HepG2 (cell line): Measurements from ENCODE around the gene PRR19. TPM values are rescaled to one million over a fixed set of nuclear protein-coding genes. Genes with fewer than 3 reads are reported as not detected.

Experiments used
- DBP ChIP-seq: sonication (generic); formaldehyde crosslinking; IDR thresholded peaks from 2 replicates; pipeline ENCODE4 v1.4.0; 2020; ENCODE audit warnings: missing genetic modification reagents; ENCODE audit errors: not compliant biosample characterization
- EED ChIP-seq: sonication (generic); formaldehyde crosslinking; IDR thresholded peaks from 2 replicates; pipeline ENCODE4 v1.5.0; 2020; ENCODE audit warnings: mild to moderate bottlenecking, missing genetic modification reagents
- ERF ChIP-seq: IDR thresholded peaks from 2 replicates; pipeline ENCODE4 v1.6.1; 2018; ENCODE audit warnings: missing biosample characterization, missing genetic modification reagents
- FOXC1 ChIP-seq: sonication (generic); formaldehyde crosslinking; IDR thresholded peaks from 2 replicates; pipeline ENCODE4 v1.8.0; 2022; ENCODE audit warnings: mild to moderate bottlenecking, missing genetic modification reagents, borderline replicate concordance
- HNRNPUL1 ChIP-seq: fragments of 200-400 bp; formaldehyde crosslinking; IDR thresholded peaks from 2 replicates; pipeline ENCODE4 v1.6.1; 2017; ENCODE audit warnings: low read depth, mild to moderate bottlenecking, low read length, moderate library complexity
- IRX3 ChIP-seq: sonication (generic); formaldehyde crosslinking; IDR thresholded peaks from 2 replicates; pipeline ENCODE4 v1.8.1; 2023; ENCODE audit warnings: mild to moderate bottlenecking, low read depth, missing genetic modification reagents, borderline replicate concordance
- ISL2 ChIP-seq: sonication (generic); formaldehyde crosslinking; IDR thresholded peaks from 2 replicates; pipeline ENCODE4 v1.5.0; 2020; ENCODE audit warnings: missing genetic modification reagents
- KDM2A ChIP-seq: sonication (generic); formaldehyde crosslinking; IDR thresholded peaks from 2 replicates; pipeline ENCODE4 v1.4.0; 2020; ENCODE audit warnings: low read depth, missing genetic modification reagents, borderline replicate concordance
- LCORL ChIP-seq, 2 experiments: fragments of 450-650 bp in 1 of 2; sonication (generic) in 1 of 2; formaldehyde crosslinking in 1 of 2; IDR thresholded peaks; 2 replicates each; pipeline versions ENCODE4 v1.5.0 to v1.6.1; 2017 to 2020; ENCODE audit warnings: antibody characterized with exemption in 1 of 2, missing genetic modification reagents in 1 of 2
- MEIS1 ChIP-seq: sonication (generic); formaldehyde crosslinking; IDR thresholded peaks from 2 replicates; pipeline ENCODE4 v1.9.0; 2021; ENCODE audit warnings: mild to moderate bottlenecking, missing genetic modification reagents, moderate library complexity, borderline replicate concordance
- NONO ChIP-seq, 2 experiments: fragments of 450-650 bp in 1 of 2; sonication (generic) in 1 of 2; formaldehyde crosslinking in 1 of 2; IDR thresholded peaks in 1 of 2; conservative IDR thresholded peaks in 1 of 2; 2 replicates each; pipeline versions ENCODE4 v1.6.1 to v1.8.0; 2017 to 2022; ENCODE audit warnings: mild to moderate bottlenecking in 1 of 2, missing genetic modification reagents in 1 of 2, moderate library complexity in 1 of 2
- PAXIP1 ChIP-seq: sonication (generic); formaldehyde crosslinking; conservative IDR thresholded peaks from 2 replicates; pipeline ENCODE4 v1.4.0; 2020; ENCODE audit warnings: mild to moderate bottlenecking, missing genetic modification reagents, moderate library complexity
- REL ChIP-seq: sonication (generic); formaldehyde crosslinking; conservative IDR thresholded peaks from 2 replicates; pipeline ENCODE4 v1.8.0; 2022; ENCODE audit warnings: mild to moderate bottlenecking, missing genetic modification reagents, moderate library complexity
- REPIN1 ChIP-seq: sonication (generic); formaldehyde crosslinking; IDR thresholded peaks from 2 replicates; pipeline ENCODE4 v1.8.0; 2022; ENCODE audit warnings: missing genetic modification reagents, low read depth, mild to moderate bottlenecking, borderline replicate concordance
- SRSF1 ChIP-seq: fragments of 200-400 bp; formaldehyde crosslinking; optimal IDR thresholded peaks from 2 replicates; pipeline ENCODE3; 2017; ENCODE audit warnings: mild to moderate bottlenecking, low read depth, low read length, moderate library complexity
- XBP1 ChIP-seq: sonication (generic); formaldehyde crosslinking; IDR thresholded peaks from 2 replicates; pipeline ENCODE4 v1.5.0; 2020; ENCODE audit warnings: missing genetic modification reagents
- ZBTB4 ChIP-seq: sonication (generic); formaldehyde crosslinking; IDR thresholded peaks from 2 replicates; pipeline ENCODE4 v1.4.0; 2020; ENCODE audit warnings: missing genetic modification reagents, mild to moderate bottlenecking, borderline replicate concordance
- ZC3H4 ChIP-seq: sonication (generic); formaldehyde crosslinking; IDR thresholded peaks from 2 replicates; pipeline ENCODE4 v1.4.0; 2020; ENCODE audit warnings: missing genetic modification reagents, borderline replicate concordance
- polyA plus RNA-seq, 8 experiments: library from polyadenylated mRNA; depleted of rRNA in 3 of 8; stranded (reverse) in 7 of 8; unstranded in 1 of 8; fragments of >200 nt; fragmentation: Illumina TruSeq in 4 of 8; extraction: Trizol in 4 of 8; gene quantifications; 2 replicates each; pipeline versions ENCODE4 v1.2.1 to v1.2.3, GENCODE V29; 2011 to 2016; ENCODE audit warnings: low read depth in 4 of 8, missing spikeins in 1 of 8, mixed read lengths in 1 of 8; ENCODE audit not compliant: insufficient read depth in 1 of 8
- total RNA-seq, 5 experiments: library from RNA; depleted of rRNA; stranded (reverse); fragments of >200 nt; fragmentation: Illumina TruSeq; extraction: Trizol; gene quantifications; 2 replicates each; pipeline ENCODE4 v1.2.3, GENCODE V29; 2016; ENCODE audit warnings: low read depth in 1 of 5

PRR19 gene
- total and polyA plus RNA-seq, 2 of the 13 experiments (the other 11 are each of a cell fraction or from before 2014, with no cell fraction given): 0.21 to 0.33 TPM

- TF ChIP-seq ZBTB4: 0 out of 2 replicates have a peak, but pooled peaks have one; percentile 8
- TF ChIP-seq ERF (CRISPR knock-in tag): peak; percentile 57; the same call in 1 of the 2 replicates
- peak; percentile 49; the same call in 1 of the 2 replicates for TF ChIP-seq FOXC1 (CRISPR knock-in tag)
- TF ChIP-seq ISL2 (CRISPR knock-in tag): 0 out of 2 replicates have a peak, but pooled peaks have one; percentile 25
- no peak for TF ChIP-seq DBP (CRISPR knock-in tag)
- peak; percentile 98 for TF ChIP-seq SRSF1
- no peak for TF ChIP-seq REPIN1 (CRISPR knock-in tag)
- TF ChIP-seq EED (CRISPR knock-in tag): peak; percentile 42; the same call in 1 of the 2 replicates
- TF ChIP-seq NONO (IDR thresholded peaks at IDR 0.05): no peak
- peak; percentile 68 for TF ChIP-seq NONO (CRISPR knock-in tag; conservative IDR thresholded peaks at IDR 0.05)
- 0 out of 2 replicates have a peak, but pooled peaks have one; percentile 24 for TF ChIP-seq IRX3
- no peak for TF ChIP-seq LCORL (IDR thresholded peaks at IDR 0.05)
- peak; percentile 27; the same call in 1 of the 2 replicates for TF ChIP-seq LCORL (CRISPR knock-in tag; IDR thresholded peaks at IDR 0.05)
- peak; percentile 53; the same call in 1 of the 2 replicates for TF ChIP-seq KDM2A (CRISPR knock-in tag)
- TF ChIP-seq XBP1 (CRISPR knock-in tag): no peak
- TF ChIP-seq HNRNPUL1: no peak
- peak; percentile 69; the same call in 1 of the 2 replicates for TF ChIP-seq MEIS1 (CRISPR knock-in tag)
- 0 out of 2 replicates have a peak, but pooled peaks have one; percentile 42 for TF ChIP-seq REL (CRISPR knock-in tag)
- TF ChIP-seq PAXIP1 (CRISPR knock-in tag): peak; percentile 48
- 0 out of 2 replicates have a peak, but pooled peaks have one; percentile 68 for TF ChIP-seq ZC3H4 (CRISPR knock-in tag)
These were observed 47.7 kb upstream of the PRR19 start (continued) for GRCh38 chr19:42254089-42254849.
